SK-N-MC (cell line): ENCODE measurements around the gene ZNF835.

Experiments used
- EZH2 ChIP-seq: fragments of 200-600 bp; sonication (generic); IDR thresholded peaks from one replicate; pipeline ENCODE4 v1.6.1; 2017; ENCODE audit warnings: antibody characterized with exemption
- POLR2AphosphoS5 ChIP-seq: IDR thresholded peaks from 2 replicates; pipeline ENCODE4 v1.6.1; 2012; ENCODE audit warnings: mild to moderate bottlenecking, low read depth, low read length, borderline replicate concordance

GRCh38 chr19:56667311-56667870 lies 4.2 kb downstream of the ZNF835 start:
- TF ChIP-seq EZH2 = no peak
- no peak for TF ChIP-seq POLR2AphosphoS5
